Measurements from ENCODE around the gene HMGCLL1. TPM values are rescaled to one million over a fixed set of nuclear protein-coding genes. Genes with fewer than 3 reads are reported as not detected.

Gene HMGCLL1
- total RNA-seq, 1 donor from 2014 or later = 1.2 TPM

DNA sequence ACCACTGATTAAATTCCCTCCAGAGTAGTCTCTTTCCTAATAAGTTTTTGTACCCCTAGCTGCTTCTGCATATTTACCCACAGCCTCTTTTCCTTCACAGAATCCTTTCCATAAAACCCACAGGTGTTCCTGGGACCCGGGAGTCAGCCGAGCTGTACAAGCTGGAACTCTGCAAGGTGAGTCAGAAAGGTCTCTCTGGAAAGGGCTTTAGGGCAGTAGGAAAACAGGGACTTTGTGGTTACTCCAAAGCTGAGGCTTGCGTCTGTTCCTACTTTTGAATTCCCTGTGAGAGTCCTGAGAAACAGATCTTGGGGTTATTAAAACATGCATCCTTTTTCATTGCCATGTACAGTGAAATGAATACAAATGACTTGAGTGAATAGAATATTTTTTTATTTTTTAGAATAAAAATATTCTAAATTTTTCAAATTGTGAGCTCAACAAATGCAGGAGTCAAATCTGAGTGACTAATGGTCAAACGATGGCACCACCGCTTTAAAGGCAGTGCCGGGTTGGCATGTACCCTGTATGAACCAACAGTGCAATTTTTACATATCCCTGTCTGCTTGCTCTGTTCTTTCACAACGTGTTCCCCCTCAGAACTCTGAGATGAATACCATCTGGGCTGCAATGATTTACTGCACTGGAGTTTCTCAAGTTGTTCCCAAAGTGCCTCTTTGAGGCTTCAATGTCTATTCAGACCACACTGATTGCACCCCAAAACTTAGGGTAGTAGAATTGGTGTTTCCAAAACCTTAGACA is 173.3 kb downstream of the HMGCLL1 start:
- no peaks in the 10 kb centered on the region for H3K27me3 ChIP-seq (ENCODE audit: low read depth)
- no peak overlapping the region for H3K4me3 ChIP-seq
- H3K36me3 ChIP-seq = no peaks in the 10 kb centered on the region
- TF ChIP-seq, protein P1, sequence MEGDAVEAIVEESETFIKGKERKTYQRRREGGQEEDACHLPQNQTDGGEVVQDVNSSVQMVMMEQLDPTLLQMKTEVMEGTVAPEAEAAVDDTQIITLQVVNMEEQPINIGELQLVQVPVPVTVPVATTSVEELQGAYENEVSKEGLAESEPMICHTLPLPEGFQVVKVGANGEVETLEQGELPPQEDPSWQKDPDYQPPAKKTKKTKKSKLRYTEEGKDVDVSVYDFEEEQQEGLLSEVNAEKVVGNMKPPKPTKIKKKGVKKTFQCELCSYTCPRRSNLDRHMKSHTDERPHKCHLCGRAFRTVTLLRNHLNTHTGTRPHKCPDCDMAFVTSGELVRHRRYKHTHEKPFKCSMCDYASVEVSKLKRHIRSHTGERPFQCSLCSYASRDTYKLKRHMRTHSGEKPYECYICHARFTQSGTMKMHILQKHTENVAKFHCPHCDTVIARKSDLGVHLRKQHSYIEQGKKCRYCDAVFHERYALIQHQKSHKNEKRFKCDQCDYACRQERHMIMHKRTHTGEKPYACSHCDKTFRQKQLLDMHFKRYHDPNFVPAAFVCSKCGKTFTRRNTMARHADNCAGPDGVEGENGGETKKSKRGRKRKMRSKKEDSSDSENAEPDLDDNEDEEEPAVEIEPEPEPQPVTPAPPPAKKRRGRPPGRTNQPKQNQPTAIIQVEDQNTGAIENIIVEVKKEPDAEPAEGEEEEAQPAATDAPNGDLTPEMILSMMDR (IDR thresholded peaks at IDR 0.05; ENCODE audit: borderline replicate concordance) = no peak
- peaks cover 8% of the 10 kb centered on the region for H3K9me3 ChIP-seq (replicated peaks)
- no peak for DNase-seq
- no peak overlapping the region for H3K27ac ChIP-seq (replicated peaks)
- H3K4me1 ChIP-seq = no peaks in the 10 kb centered on the region
- intact Hi-C loops (cut with micrococcal nuclease) = no loop called here

DNA sequence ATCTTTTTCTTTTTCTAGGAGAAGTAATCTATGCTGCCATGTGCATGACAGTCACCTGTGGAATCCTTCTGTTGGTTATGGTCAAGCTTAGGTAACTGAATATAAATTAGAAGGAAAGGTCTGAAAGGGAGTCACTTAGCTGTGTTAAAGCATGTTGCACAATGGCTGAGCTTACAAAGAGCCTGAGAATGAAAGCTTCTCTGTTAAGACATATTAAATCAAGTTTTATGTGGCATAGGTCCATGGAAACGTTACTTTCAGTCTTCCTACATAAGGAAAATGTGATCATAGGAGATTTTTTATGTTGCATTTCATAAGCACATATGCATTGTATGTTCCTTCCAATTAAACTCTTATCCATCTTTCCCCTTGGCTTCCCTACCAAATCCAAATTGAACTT is 179.6 kb downstream of the HMGCLL1 start:
- Histone ChIP-seq H3K27ac (replicated peaks) (no peak overlapping the region), H3K9me3 (replicated peaks) (no peaks in the 10 kb centered on the region), H3K36me3 (no peaks in the 10 kb centered on the region), H3K27me3 (ENCODE audit: low read depth) (no peaks in the 10 kb centered on the region), H3K4me1 (no peaks in the 10 kb centered on the region), H3K4me3 (no peak overlapping the region)
- intact Hi-C loops (cut with micrococcal nuclease) = no loop called here
- TF ChIP-seq, protein P1 (IDR thresholded peaks at IDR 0.05; ENCODE audit: borderline replicate concordance) = no peak
- DNase-seq = no peak

DNA sequence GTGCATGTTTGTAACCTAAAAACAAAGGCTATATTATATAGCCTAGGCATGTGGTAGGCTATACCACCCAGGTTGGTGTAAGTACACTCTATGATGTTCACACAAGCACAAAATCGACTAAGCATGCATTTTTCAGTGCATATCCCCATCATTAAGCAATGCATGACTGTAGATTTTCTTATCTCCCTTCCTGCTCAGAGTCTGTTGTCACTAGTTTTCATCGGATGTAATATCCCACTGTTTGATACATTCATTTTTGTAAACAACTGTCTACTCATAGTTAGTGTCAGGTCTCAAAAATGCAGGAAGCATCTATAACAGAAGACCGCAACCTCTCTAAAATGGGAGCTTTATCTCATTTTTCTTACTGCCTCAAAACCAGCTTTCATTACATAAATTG is 181.0 kb downstream of the HMGCLL1 start:
- TF ChIP-seq, protein P1 (IDR thresholded peaks at IDR 0.05; ENCODE audit: borderline replicate concordance) = no peak
- Histone ChIP-seq H3K27me3 (ENCODE audit: low read depth) (no peaks in the 10 kb centered on the region), H3K27ac (replicated peaks) (no peak overlapping the region), H3K9me3 (replicated peaks) (no peaks in the 10 kb centered on the region), H3K4me3 (no peak overlapping the region), H3K4me1 (no peaks in the 10 kb centered on the region), H3K36me3 (no peaks in the 10 kb centered on the region)
- DNase-seq = no peak
- intact Hi-C loops (cut with micrococcal nuclease) = no loop called here

DNA sequence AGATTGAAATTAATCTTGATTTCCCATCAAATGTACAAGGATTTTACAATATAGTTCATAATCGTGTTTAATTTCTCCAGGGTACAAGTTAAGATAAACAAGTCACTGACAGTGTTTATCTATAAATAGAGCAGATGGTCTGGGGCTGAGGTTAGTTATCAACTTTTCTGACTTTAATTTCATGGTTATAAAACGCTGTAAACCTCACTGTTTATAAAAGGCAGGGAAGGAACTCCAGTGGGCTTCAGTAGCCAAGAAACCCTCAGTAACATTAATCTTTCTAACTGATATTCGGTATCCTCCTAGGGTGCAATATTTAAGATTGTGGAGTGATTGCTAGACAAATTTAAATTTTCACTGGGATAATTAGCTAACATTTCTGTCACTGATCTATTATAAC is 183.1 kb downstream of the HMGCLL1 start:
- no peak overlapping the region for H3K27ac ChIP-seq (replicated peaks)
- no peaks in the 10 kb centered on the region for H3K9me3 ChIP-seq (replicated peaks)
- DNase-seq = no peak
- TF ChIP-seq, protein P1 (IDR thresholded peaks at IDR 0.05; ENCODE audit: borderline replicate concordance) = no peak
- no peak overlapping the region for H3K4me3 ChIP-seq
- no peaks in the 10 kb centered on the region for H3K27me3 ChIP-seq (ENCODE audit: low read depth)
- intact Hi-C loops (cut with micrococcal nuclease) = no loop called here
- H3K36me3 ChIP-seq = no peaks in the 10 kb centered on the region
- H3K4me1 ChIP-seq = no peaks in the 10 kb centered on the region

DNA sequence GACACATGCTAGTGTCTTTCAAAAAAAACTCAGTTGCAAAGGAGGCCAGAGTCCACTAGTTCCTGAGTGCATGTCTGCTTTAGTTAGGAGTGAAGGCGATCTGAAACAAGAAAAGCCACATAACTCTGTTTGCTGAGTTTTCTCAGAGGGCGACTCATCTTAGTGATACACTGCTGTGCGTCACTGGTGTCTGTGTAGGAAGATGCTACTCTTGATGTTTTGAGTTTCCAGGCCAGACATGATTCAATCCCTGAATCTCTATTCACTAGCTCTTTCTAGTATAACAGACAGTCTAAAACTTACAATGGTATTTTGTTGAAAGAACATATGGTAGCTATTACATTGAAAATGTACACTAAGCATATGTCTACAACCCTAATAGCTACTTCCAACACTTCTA is 190.8 kb downstream of the HMGCLL1 start:
- H3K36me3 ChIP-seq = no peaks in the 10 kb centered on the region
- no peak overlapping the region for H3K4me3 ChIP-seq
- intact Hi-C loops (cut with micrococcal nuclease) = no loop called here
- H3K27ac ChIP-seq (replicated peaks) = no peak overlapping the region
- no peaks in the 10 kb centered on the region for H3K27me3 ChIP-seq (ENCODE audit: low read depth)
- no peaks in the 10 kb centered on the region for H3K4me1 ChIP-seq
- TF ChIP-seq, protein P1 (IDR thresholded peaks at IDR 0.05; ENCODE audit: borderline replicate concordance) = no peak
- H3K9me3 ChIP-seq (replicated peaks) = no peaks in the 10 kb centered on the region
- DNase-seq = no peak
